NB4 (cell line): ENCODE data around the gene ERGIC1.

Source experiments
- DNase-seq: peaks from one replicate; pipeline ENCODE4 v3.0.0; 2010; ENCODE audit warnings: low read depth
- H3K4me3 ChIP-seq: one replicate; pipeline ENCODE4 v1.5.1; 2011; ENCODE audit warnings: mild to moderate bottlenecking, low read depth, low read length, moderate library complexity
- CTCF ChIP-seq: IDR thresholded peaks from one replicate; pipeline ENCODE4 v1.5.1; 2012; ENCODE audit warnings: low read depth, low read length
- MAX ChIP-seq: IDR thresholded peaks from 2 replicates; pipeline ENCODE4 v1.6.1; 2011; ENCODE audit warnings: low read depth, low read length
- MYC ChIP-seq: IDR thresholded peaks from 2 replicates; pipeline ENCODE4 v1.6.1; 2011; ENCODE audit warnings: low read depth, low read length
- POLR2A ChIP-seq: IDR thresholded peaks from 2 replicates; pipeline ENCODE4 v1.6.1; 2011; ENCODE audit warnings: mild to moderate bottlenecking; ENCODE audit not compliant: insufficient read length; ENCODE audit errors: extremely low read depth

Gene ERGIC1

GRCh38 chr5:172969921-172970320 lies 135.9 kb downstream of the ERGIC1 start:
- H3K4me3 ChIP-seq = no peak overlapping the region
- TF ChIP-seq POLR2A (no peak), MYC (no peak), CTCF (no peak), MAX (no peak)
- DNase-seq = no peak

GRCh38 chr5:172971482-172971881 lies 137.4 kb downstream of the ERGIC1 start:
- DNase-seq = no peak
- TF ChIP-seq CTCF = no peak
- TF ChIP-seq POLR2A = no peak
- TF ChIP-seq MAX = no peak
- TF ChIP-seq MYC = no peak
- H3K4me3 ChIP-seq = no peak overlapping the region

GRCh38 chr5:172972552-172972951 lies 138.5 kb downstream of the ERGIC1 start:
- no peak overlapping the region for H3K4me3 ChIP-seq
- no peak for DNase-seq
- TF ChIP-seq MAX (no peak), MYC (no peak), CTCF (no peak), POLR2A (no peak)

GRCh38 chr5:172973127-172973916 lies 139.3 kb downstream of the ERGIC1 start:
- TF ChIP-seq POLR2A = no peak
- no peak for TF ChIP-seq CTCF
- no peak for TF ChIP-seq MYC
- TF ChIP-seq MAX = no peak
- DNase-seq = no peak
- no peak overlapping the region for H3K4me3 ChIP-seq

- TF ChIP-seq CTCF (no peak), MAX (no peak), MYC (no peak), POLR2A (no peak)
- no peak for DNase-seq
- H3K4me3 ChIP-seq = no peak overlapping the region
Measured at GRCh38 chr5:172973931-172974330, 139.9 kb downstream of the ERGIC1 start.
